Lower lobe of right lung (tissue), 2 donors: ENCODE data around the gene ACACA. TPM values are rescaled to one million over a fixed set of nuclear protein-coding genes. Genes with fewer than 3 reads are reported as not detected.
A peak's percentile ranks its signal among the peaks of the same experiment; 100 is the strongest.

Experiments
- ATAC-seq, 2 donors: fragments of 200-7000 bp; cut with Tn5 transposase; one replicate each; pipeline ENCODE4 v1.9.1; 2020 to 2022; ENCODE audit warnings: mild to moderate bottlenecking in 2 of 2, moderate library complexity in 2 of 2
- DNase-seq: peaks from one replicate; pipeline ENCODE4 v3.0.0-alpha.2; 2020
- H3K27ac ChIP-seq: fragments of 200-600 bp; one replicate; pipeline ENCODE4 v1.8.0; 2022
- H3K27me3 ChIP-seq: fragments of 200-600 bp; one replicate; pipeline ENCODE4 v1.8.0; 2022; ENCODE audit warnings: low read depth
- H3K36me3 ChIP-seq: fragments of 200-600 bp; one replicate; pipeline ENCODE4 v1.8.0; 2022; ENCODE audit warnings: mild to moderate bottlenecking
- H3K4me1 ChIP-seq: fragments of 200-600 bp; one replicate; pipeline ENCODE4 v1.8.0; 2022
- H3K4me3 ChIP-seq: fragments of 200-600 bp; one replicate; pipeline ENCODE4 v1.8.0; 2022; ENCODE audit warnings: mild to moderate bottlenecking
- H3K9me3 ChIP-seq: fragments of 200-600 bp; one replicate; pipeline ENCODE4 v1.8.0; 2022
- CTCF ChIP-seq: fragments of 200-600 bp; IDR thresholded peaks from one replicate; pipeline ENCODE4 v1.8.0; 2022; ENCODE audit warnings: antibody characterized with exemption, mild to moderate bottlenecking
- intact Hi-C: fragments of 100-400 bp; cut with DNase I; formaldehyde crosslinking; loops from one replicate; pipeline ENCODE4 v1.11.0; 2022
- total RNA-seq: library from RNA; stranded (reverse); fragmentation: NEBNext Ultra II Directional; extraction: Animal tissue kit (Norgen Biotek cat#: 25700); gene quantifications from one replicate; pipeline ENCODE4 v1.2.1, GENCODE V29; 2021
- donor health status: DM: no; HTN: yes; CAD: no; lungs with severe emphysema.

Gene ACACA
- total RNA-seq, 1 donor from 2014 or later: 132 TPM

- no peak overlapping the region for H3K27ac ChIP-seq
- H3K36me3 ChIP-seq: peaks cover 10% of the 10 kb centered on the region
- no peak for ATAC-seq
- H3K9me3 ChIP-seq: no peaks in the 10 kb centered on the region
- intact Hi-C loops: no loop called here
- H3K4me1 ChIP-seq: no peaks in the 10 kb centered on the region
- DNase-seq: no peak
- TF ChIP-seq CTCF: no peak
- H3K27me3 ChIP-seq: no peaks in the 10 kb centered on the region
- no peak overlapping the region for H3K4me3 ChIP-seq
Measured at GRCh38 chr17:37310940-37311339, 95.7 kb downstream of the ACACA start.

GRCh38 chr17:37309051-37309450 is 97.6 kb downstream of the ACACA start:
- DNase-seq (no peak), ATAC-seq (no peak)
- Histone ChIP-seq H3K9me3 (no peaks in the 10 kb centered on the region), H3K27ac (no peak overlapping the region), H3K4me3 (no peak overlapping the region), H3K27me3 (no peaks in the 10 kb centered on the region), H3K36me3 (peaks cover 19% of the 10 kb centered on the region), H3K4me1 (no peaks in the 10 kb centered on the region)
- TF ChIP-seq CTCF: no peak
- intact Hi-C loops: no loop called here

- DNase-seq (no peak), ATAC-seq (no peak)
- no peak for TF ChIP-seq CTCF
- Histone ChIP-seq H3K4me3 (no peak overlapping the region), H3K27ac (no peak overlapping the region), H3K36me3 (peaks cover 31% of the 10 kb centered on the region), H3K4me1 (peaks cover 10% of the 10 kb centered on the region), H3K27me3 (no peaks in the 10 kb centered on the region), H3K9me3 (no peaks in the 10 kb centered on the region)
- intact Hi-C loops: no loop called here
Measured at GRCh38 chr17:37305406-37305905, 101.2 kb downstream of the ACACA start.

GRCh38 chr17:37301288-37301687 is 105.3 kb downstream of the ACACA start:
- no peak for DNase-seq
- TF ChIP-seq CTCF: no peak
- H3K27me3 ChIP-seq: no peaks in the 10 kb centered on the region
- ATAC-seq: peak in 1 of 2 donors; percentile 47
- peaks cover 30% of the 10 kb centered on the region for H3K4me1 ChIP-seq
- H3K4me3 ChIP-seq: no peak overlapping the region
- intact Hi-C loops: no loop called here
- no peaks in the 10 kb centered on the region for H3K9me3 ChIP-seq
- H3K27ac ChIP-seq: no peak overlapping the region
- peaks cover 22% of the 10 kb centered on the region for H3K36me3 ChIP-seq

GRCh38 chr17:37300683-37301082 is 106.0 kb downstream of the ACACA start:
- no peak overlapping the region for H3K4me3 ChIP-seq
- intact Hi-C loops: no loop called here
- H3K36me3 ChIP-seq: peaks cover 21% of the 10 kb centered on the region
- ATAC-seq (peak in 1 of 2 donors; percentile 46), DNase-seq (no peak)
- TF ChIP-seq CTCF: no peak
- H3K27me3 ChIP-seq: no peaks in the 10 kb centered on the region
- H3K27ac ChIP-seq: no peak overlapping the region
- peaks cover 30% of the 10 kb centered on the region for H3K4me1 ChIP-seq
- no peaks in the 10 kb centered on the region for H3K9me3 ChIP-seq
